GM21390 (cell line): ENCODE measurements around the gene PTP4A2.
"Not testable (repeated sequence)": the region's sequence is repeated elsewhere in the genome, so short reads cannot be mapped to it uniquely, and the experiment has no call there.

Experiments
- ATAC-seq: cut with Tn5 transposase; IDR thresholded peaks from one replicate; pipeline ENCODE4 v1.9.1; 2021; ENCODE audit not compliant: unreplicated experiment

Gene PTP4A2

GRCh38 chr1:31895474-31896198 lies 42.5 kb downstream of the PTP4A2 start:
- not testable (repeated sequence) for ATAC-seq

GRCh38 chr1:31891280-31891679 lies 46.9 kb downstream of the PTP4A2 start:
- ATAC-seq: peak; percentile 50

- no peak for ATAC-seq
Measured at GRCh38 chr1:31888291-31888690, 49.9 kb downstream of the PTP4A2 start.

GRCh38 chr1:31886866-31887265 lies 51.3 kb downstream of the PTP4A2 start:
- ATAC-seq: no peak

- no peak for ATAC-seq
Measured at GRCh38 chr1:31885851-31886250, 52.3 kb downstream of the PTP4A2 start.

- ATAC-seq: no peak
Measured at GRCh38 chr1:31883357-31883942, 54.7 kb downstream of the PTP4A2 start.

- ATAC-seq: no peak
Measured at GRCh38 chr1:31881688-31882000, 56.5 kb downstream of the PTP4A2 start.

- ATAC-seq: no peak
Measured at GRCh38 chr1:31880957-31881687, 57.0 kb downstream of the PTP4A2 start.

GRCh38 chr1:31879981-31880608 lies 58.1 kb downstream of the PTP4A2 start:
- ATAC-seq: no peak

GRCh38 chr1:31878058-31878457 lies 60.1 kb downstream of the PTP4A2 start:
- ATAC-seq: no peak

GRCh38 chr1:31877544-31877943 lies 60.6 kb downstream of the PTP4A2 start:
- no peak for ATAC-seq

- ATAC-seq: no peak
Measured at GRCh38 chr1:31875636-31876236, 62.4 kb downstream of the PTP4A2 start.

GRCh38 chr1:31874942-31875341 lies 63.2 kb downstream of the PTP4A2 start:
- no peak for ATAC-seq

- no peak for ATAC-seq
Measured at GRCh38 chr1:31872658-31873636, 65.2 kb downstream of the PTP4A2 start.

GRCh38 chr1:31871703-31872102 lies 66.5 kb downstream of the PTP4A2 start:
- no peak for ATAC-seq

- ATAC-seq: no peak
Measured at GRCh38 chr1:31870086-31870736, 68.0 kb downstream of the PTP4A2 start.

- ATAC-seq: no peak
Measured at GRCh38 chr1:31869449-31869848, 68.7 kb downstream of the PTP4A2 start.

- no peak for ATAC-seq
Measured at GRCh38 chr1:31868862-31869261, 69.3 kb downstream of the PTP4A2 start.

- ATAC-seq: no peak
Measured at GRCh38 chr1:31867546-31867945, 70.6 kb downstream of the PTP4A2 start.
